Subcutaneous adipose tissue (tissue), 4 donors: ENCODE measurements around the gene DNM2. TPM values are rescaled to one million over a fixed set of nuclear protein-coding genes. Genes with fewer than 3 reads are reported as not detected.

Experiments used
- CTCF ChIP-seq: fragments of 450-650 bp; IDR thresholded peaks from one replicate; pipeline ENCODE4 v1.5.1; 2016; ENCODE audit warnings: low read depth, mild to moderate bottlenecking, control low read depth, antibody characterized with exemption, moderate library complexity
- total RNA-seq, 4 donors: library from RNA; depleted of rRNA; stranded (reverse); fragments of >200 nt; gene quantifications; one replicate each; pipeline ENCODE4 v1.1.0, GENCODE V29; 2016

DNM2 gene
- total RNA-seq, 4 donors from 2014 or later: 63.9 to 140 (median 91.5) TPM

GRCh38 chr19:10719466-10719961, 1.6 kb downstream of the DNM2 start:
- TF ChIP-seq CTCF: no peak

- no peak for TF ChIP-seq CTCF
Measured at GRCh38 chr19:10720607-10721125, 2.8 kb downstream of the DNM2 start.

- TF ChIP-seq CTCF: no peak
Measured at GRCh38 chr19:10723591-10723990, 5.7 kb downstream of the DNM2 start.

GRCh38 chr19:10724573-10725071, 6.7 kb downstream of the DNM2 start:
- no peak for TF ChIP-seq CTCF

GRCh38 chr19:10725415-10725814, 7.5 kb downstream of the DNM2 start:
- no peak for TF ChIP-seq CTCF

GRCh38 chr19:10726268-10726667, 8.4 kb downstream of the DNM2 start:
- TF ChIP-seq CTCF: no peak

- TF ChIP-seq CTCF: no peak
Measured at GRCh38 chr19:10727685-10728201, 9.9 kb downstream of the DNM2 start.
